Left lung (tissue), 10 donors: ENCODE data around the gene NAPB. TPM values are rescaled to one million over a fixed set of nuclear protein-coding genes. Genes with fewer than 3 reads are reported as not detected.

Experiments
- ATAC-seq: fragments of 200-7000 bp; cut with Tn5 transposase; one replicate; pipeline ENCODE4 v1.9.1; 2020; ENCODE audit warnings: moderate library complexity
- DNase-seq, 4 donors: peaks; one replicate each; pipeline ENCODE4 v3.0.0-alpha.2; 2013 to 2020
- H3K27ac ChIP-seq, 2 donors: fragments of 200-600 bp; sonication (generic) in 1 of 2; one replicate each; pipeline versions ENCODE4 v1.5.0 to v1.8.0; 2020 to 2021
- H3K27me3 ChIP-seq, 2 donors: fragments of 200-600 bp; sonication (generic) in 1 of 2; one replicate each; pipeline versions ENCODE4 v1.5.0 to v1.8.0; 2020 to 2021
- H3K36me3 ChIP-seq, 2 donors: fragments of 200-600 bp; sonication (generic) in 1 of 2; one replicate each; pipeline versions ENCODE4 v1.5.0 to v1.8.0; 2020 to 2021
- H3K4me1 ChIP-seq, 2 donors: fragments of 200-600 bp; one replicate each; pipeline ENCODE4 v1.8.0; 2021
- H3K4me3 ChIP-seq, 2 donors: fragments of 200-600 bp; sonication (generic) in 1 of 2; one replicate each; pipeline versions ENCODE4 v1.5.0 to v1.8.0; 2020 to 2021; ENCODE audit warnings: mild to moderate bottlenecking in 1 of 2
- H3K9me3 ChIP-seq, 2 donors: fragments of 200-600 bp; sonication (generic) in 1 of 2; one replicate each; pipeline versions ENCODE4 v1.5.0 to v1.8.0; 2020 to 2021
- CTCF ChIP-seq, 2 donors: fragments of 200-600 bp; sonication (generic) in 1 of 2; IDR thresholded peaks; one replicate each; pipeline versions ENCODE4 v1.5.0 to v1.8.0; 2021; ENCODE audit warnings: antibody characterized with exemption in 2 of 2
- intact Hi-C, 2 donors: fragments of 100-400 bp; cut with DNase I; formaldehyde crosslinking; loops; one replicate each; pipeline versions ENCODE4 v1.11.2 to v1.14.2; 2022
- polyA plus RNA-seq, 6 donors: library from polyadenylated mRNA; unstranded; fragments of 120-200 nt; gene quantifications; one replicate each; pipeline ENCODE4 v1.2.1, GENCODE V29; 2013; ENCODE audit not compliant: insufficient read length in 6 of 6
- total RNA-seq, 2 donors: library from RNA; stranded (reverse); fragmentation: NEBNext Ultra II Directional; extraction: Animal tissue kit (Norgen Biotek cat#: 25700); gene quantifications; one replicate each; pipeline ENCODE4 v1.2.1, GENCODE V29; 2021
- donor health status: DM: no; HTN: yes; CAD: no.
- donor health status: DM: no; HTN: no; CAD: no.

The NAPB gene
- total and polyA plus RNA-seq, 8 donors: 8.7 to 27.1 (median 23.1) TPM

DNA sequence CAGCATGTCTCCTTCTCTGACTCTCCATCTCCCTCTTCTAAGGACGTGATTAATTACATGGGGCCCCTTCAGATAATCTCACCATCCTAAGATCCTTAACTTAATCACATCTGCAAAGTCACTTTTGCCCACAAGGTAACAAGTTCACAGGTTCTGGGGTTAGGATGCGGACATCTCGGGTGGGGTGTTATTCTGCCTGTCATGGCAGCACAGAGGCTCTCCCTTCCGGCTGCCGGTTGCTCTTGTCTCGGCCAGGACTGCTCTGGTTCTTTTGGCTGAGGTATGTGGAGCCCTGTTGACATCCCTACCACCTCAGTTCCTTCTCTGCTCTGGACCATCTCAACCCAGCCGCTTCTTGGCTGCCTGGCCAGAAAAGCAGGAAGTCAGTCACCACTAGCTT lies 35.6 kb upstream of the NAPB start:
- DNase-seq (no peak), ATAC-seq (no peak)
- H3K36me3 ChIP-seq: no peaks in the 10 kb centered on the region
- no peak overlapping the region for H3K27ac ChIP-seq
- no peak for TF ChIP-seq CTCF (IDR thresholded peaks at IDR 0.05)
- intact Hi-C loops: no loop called here
- H3K4me1 ChIP-seq: no peaks in the 10 kb centered on the region
- no peaks in the 10 kb centered on the region for H3K9me3 ChIP-seq
- H3K4me3 ChIP-seq: no peak overlapping the region
- H3K27me3 ChIP-seq: peaks cover 0 to 16% of the 10 kb centered on the region in 2 donors

- ATAC-seq (no peak), DNase-seq (no peak)
- Histone ChIP-seq H3K27ac (no peak overlapping the region), H3K4me1 (no peaks in the 10 kb centered on the region), H3K9me3 (no peaks in the 10 kb centered on the region), H3K27me3 (peaks cover 0 to 16% of the 10 kb centered on the region in 2 donors), H3K36me3 (no peaks in the 10 kb centered on the region), H3K4me3 (no peak overlapping the region)
- no peak for TF ChIP-seq CTCF (IDR thresholded peaks at IDR 0.05)
- intact Hi-C loops: no loop called here
These were observed 35.1 kb upstream of the NAPB start for GRCh38 chr20:23456409-23456808.

DNA sequence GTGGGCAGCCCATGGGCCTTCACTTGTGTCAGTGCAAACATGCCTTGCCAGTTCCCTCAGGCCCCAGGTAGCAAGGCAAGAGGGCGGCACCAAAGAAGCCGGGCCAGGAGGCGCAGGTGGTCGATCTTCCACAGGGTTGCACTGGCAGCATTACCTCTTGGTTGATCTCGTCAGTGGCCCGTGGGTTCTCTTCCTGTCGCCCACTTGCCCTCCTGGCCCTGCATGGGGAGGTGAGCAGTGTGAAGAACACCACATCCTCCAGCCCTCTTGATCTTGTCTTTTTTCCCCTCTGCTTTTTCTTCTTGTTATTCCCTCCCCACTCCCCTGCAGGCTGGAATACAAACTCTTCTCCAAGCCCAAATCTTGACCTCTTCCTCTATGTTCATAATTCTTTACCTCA lies 34.4 kb upstream of the NAPB start:
- no peak overlapping the region for H3K4me3 ChIP-seq
- no peak for ATAC-seq
- no peak overlapping the region for H3K27ac ChIP-seq
- peaks cover 0 to 12% of the 10 kb centered on the region in 2 donors for H3K27me3 ChIP-seq
- no peaks in the 10 kb centered on the region for H3K4me1 ChIP-seq
- TF ChIP-seq CTCF (IDR thresholded peaks at IDR 0.05): no peak
- no peaks in the 10 kb centered on the region for H3K36me3 ChIP-seq
- H3K9me3 ChIP-seq: no peaks in the 10 kb centered on the region
- DNase-seq: no peak
- intact Hi-C loops: no loop called here

DNA sequence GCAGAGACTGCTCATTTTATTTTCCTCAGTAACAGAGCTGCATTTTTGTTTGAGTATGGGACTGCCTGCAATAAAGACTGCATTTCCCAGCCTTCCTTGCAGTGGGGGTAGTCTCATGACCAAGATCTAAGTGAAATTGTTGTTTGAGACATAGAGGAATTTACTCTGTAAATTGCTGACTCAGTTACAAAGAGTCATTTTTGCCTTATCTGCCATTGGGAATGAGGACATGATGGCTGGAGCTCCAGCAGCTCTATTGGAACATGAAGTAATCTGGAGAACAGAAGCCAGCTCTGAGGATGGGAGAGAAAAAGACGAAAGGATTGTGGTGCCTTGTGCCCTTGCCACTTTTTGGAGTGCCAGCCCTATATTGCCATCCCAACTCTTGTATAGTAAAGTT lies 33.5 kb upstream of the NAPB start:
- intact Hi-C loops: no loop called here
- ATAC-seq: no peak
- no peak overlapping the region for H3K4me3 ChIP-seq
- H3K36me3 ChIP-seq: no peaks in the 10 kb centered on the region
- H3K27ac ChIP-seq: no peak overlapping the region
- peaks cover 0 to 12% of the 10 kb centered on the region in 2 donors for H3K27me3 ChIP-seq
- no peak for TF ChIP-seq CTCF (IDR thresholded peaks at IDR 0.05)
- no peak for DNase-seq
- H3K9me3 ChIP-seq: no peaks in the 10 kb centered on the region
- H3K4me1 ChIP-seq: no peaks in the 10 kb centered on the region

- no peak overlapping the region for H3K27ac ChIP-seq
These were observed 32.6 kb upstream of the NAPB start for GRCh38 chr20:23453549-23454543.

More at GRCh38 chr20:23453549-23454543, 32.6 kb upstream of the NAPB start:
- ATAC-seq (no peak), DNase-seq (no peak)
- no peaks in the 10 kb centered on the region for H3K4me1 ChIP-seq
- no peaks in the 10 kb centered on the region for H3K9me3 ChIP-seq
- no peak for TF ChIP-seq CTCF (IDR thresholded peaks at IDR 0.05)
- H3K27me3 ChIP-seq: peaks cover 0 to 12% of the 10 kb centered on the region in 2 donors
- H3K36me3 ChIP-seq: no peaks in the 10 kb centered on the region
- no peak overlapping the region for H3K4me3 ChIP-seq
- intact Hi-C loops: no loop called here
